Brain microvascular endothelial cell (primary cell): ENCODE results near the gene EML4.

Experiments used
- DNase-seq: peaks from one replicate; pipeline ENCODE4 v3.0.0-alpha.2; 2020
- H3K27ac ChIP-seq: fragments of 250-450 bp; sonication (Bioruptor Pico); 2 replicates; pipeline ENCODE4 v1.5.1; 2020; ENCODE audit warnings: mild to moderate bottlenecking, moderate library complexity
- H3K27me3 ChIP-seq: fragments of 250-450 bp; sonication (Bioruptor Pico); replicated peaks from 2 replicates; pipeline ENCODE4 v1.5.1; 2020; ENCODE audit warnings: mild to moderate bottlenecking
- H3K36me3 ChIP-seq: fragments of 250-450 bp; sonication (Bioruptor Pico); replicated peaks from 2 replicates; pipeline ENCODE4 v1.5.1; 2020; ENCODE audit warnings: mild to moderate bottlenecking
- H3K4me3 ChIP-seq: 2 replicates; pipeline ENCODE4 v1.5.1; 2011; ENCODE audit warnings: low read depth, mild to moderate bottlenecking, control low read depth, low read length, moderate library complexity
- in situ Hi-C: cut with HindIII; loops from 2 replicates; pipeline ENCODE4 v1.10.0; 2017; ENCODE audit warnings: low sequenced_read_pairs, low pct_ligation_motif_present
- TF ChIP-seq, protein P1 (sequence below): IDR thresholded peaks from 2 replicates; pipeline ENCODE4 v1.5.1; 2011; ENCODE audit warnings: low read depth, mild to moderate bottlenecking, moderate library complexity, low read length, control low read depth, inconsistent platforms; ENCODE audit errors: missing control alignments

Gene EML4

DNA sequence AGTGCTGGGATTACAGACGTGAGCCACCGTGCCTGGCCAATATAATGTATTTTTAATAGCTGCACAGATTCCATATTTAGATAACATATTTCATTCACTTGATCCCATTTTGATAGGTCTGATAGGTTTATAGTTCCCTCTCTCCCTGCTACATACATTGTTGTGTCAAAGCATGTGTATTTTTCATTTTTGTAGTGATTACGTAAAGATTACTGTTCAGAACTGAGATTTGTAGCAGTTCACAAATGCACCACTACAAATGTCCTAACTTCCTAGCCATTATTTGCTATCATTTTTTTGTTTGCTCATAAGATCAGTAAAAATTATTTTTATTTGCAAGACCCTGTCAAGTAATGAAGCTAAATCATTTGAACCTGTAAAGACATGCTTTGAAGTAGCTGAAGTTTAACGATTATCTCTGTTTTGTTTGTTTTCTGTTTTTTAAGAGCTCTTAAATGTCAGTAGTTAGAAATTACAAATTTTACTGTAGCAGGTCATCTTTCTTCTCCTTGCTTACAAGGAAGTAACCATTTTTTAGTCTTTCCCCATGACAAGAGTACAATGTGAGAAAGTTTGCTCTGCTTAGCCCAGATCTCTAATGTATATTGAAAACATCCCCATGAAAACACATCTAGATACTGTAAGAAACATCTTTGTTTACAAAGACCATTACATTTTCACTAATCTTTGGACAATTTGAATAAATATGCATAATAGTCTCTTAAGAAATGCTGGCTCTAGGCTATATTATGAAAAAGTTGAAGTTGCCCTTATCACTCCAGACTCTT lies 54.1 kb downstream of the EML4 start:
- H3K36me3 ChIP-seq: no peaks in the 10 kb centered on the region
- in situ Hi-C loops: no loop called here
- no peak for DNase-seq
- H3K4me3 ChIP-seq: no peak overlapping the region
- peak overlapping the region; percentile 20 for H3K27ac ChIP-seq
- TF ChIP-seq, protein P1, sequence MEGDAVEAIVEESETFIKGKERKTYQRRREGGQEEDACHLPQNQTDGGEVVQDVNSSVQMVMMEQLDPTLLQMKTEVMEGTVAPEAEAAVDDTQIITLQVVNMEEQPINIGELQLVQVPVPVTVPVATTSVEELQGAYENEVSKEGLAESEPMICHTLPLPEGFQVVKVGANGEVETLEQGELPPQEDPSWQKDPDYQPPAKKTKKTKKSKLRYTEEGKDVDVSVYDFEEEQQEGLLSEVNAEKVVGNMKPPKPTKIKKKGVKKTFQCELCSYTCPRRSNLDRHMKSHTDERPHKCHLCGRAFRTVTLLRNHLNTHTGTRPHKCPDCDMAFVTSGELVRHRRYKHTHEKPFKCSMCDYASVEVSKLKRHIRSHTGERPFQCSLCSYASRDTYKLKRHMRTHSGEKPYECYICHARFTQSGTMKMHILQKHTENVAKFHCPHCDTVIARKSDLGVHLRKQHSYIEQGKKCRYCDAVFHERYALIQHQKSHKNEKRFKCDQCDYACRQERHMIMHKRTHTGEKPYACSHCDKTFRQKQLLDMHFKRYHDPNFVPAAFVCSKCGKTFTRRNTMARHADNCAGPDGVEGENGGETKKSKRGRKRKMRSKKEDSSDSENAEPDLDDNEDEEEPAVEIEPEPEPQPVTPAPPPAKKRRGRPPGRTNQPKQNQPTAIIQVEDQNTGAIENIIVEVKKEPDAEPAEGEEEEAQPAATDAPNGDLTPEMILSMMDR: no peak
- H3K27me3 ChIP-seq: no peaks in the 10 kb centered on the region

DNA sequence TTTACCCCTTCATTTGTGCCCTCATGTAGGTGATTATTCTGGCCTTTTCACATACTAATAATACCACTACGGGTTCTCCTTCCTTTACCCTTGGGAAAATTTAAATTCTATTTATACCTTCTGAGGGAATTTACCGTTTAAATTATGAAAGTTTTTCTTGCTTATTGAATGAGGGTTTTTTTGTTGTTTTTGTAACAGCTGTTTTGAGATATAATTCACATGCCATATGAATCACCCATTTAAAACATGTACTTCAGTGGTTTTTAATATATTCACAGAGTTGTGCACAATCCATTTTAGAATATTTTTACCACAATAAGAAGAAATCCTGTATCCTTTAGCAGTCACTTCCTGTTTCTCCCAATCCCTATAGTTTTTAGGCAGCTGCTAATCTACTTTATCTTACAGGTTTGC lies 54.7 kb downstream of the EML4 start:
- Histone ChIP-seq H3K27me3 (no peaks in the 10 kb centered on the region), H3K4me3 (no peak overlapping the region), H3K36me3 (no peaks in the 10 kb centered on the region), H3K27ac (peak overlapping the region; percentile 20)
- in situ Hi-C loops: no loop called here
- TF ChIP-seq, protein P1: no peak
- DNase-seq: no peak

DNA sequence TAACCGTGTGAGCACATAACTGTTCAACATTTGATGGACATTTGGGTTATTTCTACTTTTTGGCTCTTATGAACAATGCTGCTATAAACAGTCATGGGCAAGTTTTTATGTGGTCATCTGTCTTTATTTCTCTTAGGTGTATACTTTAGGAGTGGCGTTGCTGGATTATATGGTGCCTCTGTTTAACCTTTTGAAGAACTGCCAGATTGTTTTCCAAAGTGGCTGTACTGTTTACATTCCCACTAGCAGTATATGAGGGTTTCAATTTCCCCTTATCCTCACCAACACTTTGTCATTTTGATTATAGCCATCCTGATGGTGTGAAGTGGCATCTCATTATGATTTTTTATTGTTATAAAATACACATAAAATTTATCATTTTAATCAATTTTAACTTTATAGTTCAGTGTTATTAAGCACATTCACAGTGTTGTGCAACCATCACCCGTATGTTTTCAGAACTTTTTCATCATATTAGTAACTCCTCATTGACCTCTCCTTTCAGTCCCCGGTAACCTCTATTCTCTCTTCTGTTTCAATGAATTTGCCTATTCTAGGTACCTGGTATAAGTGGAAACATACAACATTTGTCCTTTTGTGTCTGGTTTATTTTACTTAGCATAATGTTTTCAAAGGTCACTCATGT lies 55.4 kb downstream of the EML4 start:
- in situ Hi-C loops: no loop called here
- H3K36me3 ChIP-seq: no peaks in the 10 kb centered on the region
- peak overlapping the region; percentile 4 for H3K27ac ChIP-seq
- no peaks in the 10 kb centered on the region for H3K27me3 ChIP-seq
- H3K4me3 ChIP-seq: no peak overlapping the region
- TF ChIP-seq, protein P1: no peak
- no peak for DNase-seq

DNA sequence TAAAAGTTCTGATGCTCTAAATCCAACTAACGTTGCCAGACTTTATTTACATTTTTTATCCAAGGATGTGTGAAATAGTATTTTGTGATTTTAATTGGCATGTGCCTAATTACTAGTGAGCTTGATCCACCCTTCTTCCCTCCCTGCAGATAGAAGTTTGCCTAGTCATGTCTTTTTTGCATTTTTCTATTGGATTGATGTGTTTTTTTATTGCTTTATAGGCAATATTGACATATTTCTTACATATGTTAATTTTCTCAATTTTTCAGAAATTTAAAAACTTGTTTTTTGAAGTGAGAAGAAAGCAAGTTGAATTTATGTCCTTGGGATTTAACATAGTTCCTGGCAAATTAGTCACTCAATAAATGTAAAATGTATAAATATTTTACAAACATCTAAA lies 56.4 kb downstream of the EML4 start:
- H3K27me3 ChIP-seq: no peaks in the 10 kb centered on the region
- in situ Hi-C loops: no loop called here
- H3K4me3 ChIP-seq: no peak overlapping the region
- no peaks in the 10 kb centered on the region for H3K36me3 ChIP-seq
- DNase-seq: no peak
- TF ChIP-seq, protein P1: no peak
- H3K27ac ChIP-seq: no peak overlapping the region

DNA sequence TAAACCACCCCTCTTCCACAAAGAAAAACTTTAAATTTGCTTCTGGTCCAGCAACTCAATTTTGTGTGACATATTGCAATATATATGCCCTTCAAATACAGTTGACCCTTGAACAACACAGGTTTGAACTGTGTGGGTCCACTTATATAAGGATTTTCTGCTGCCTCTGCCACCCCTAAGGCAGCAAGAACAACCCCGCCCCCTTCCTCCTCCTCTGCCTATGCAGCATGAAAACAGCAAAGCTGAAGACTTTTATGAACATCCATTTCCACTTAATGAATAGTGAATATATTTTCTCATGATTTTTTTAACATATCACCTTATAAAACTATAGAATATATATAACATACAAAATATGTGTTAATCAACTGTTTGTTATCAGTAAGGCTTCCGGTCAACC lies 58.3 kb downstream of the EML4 start:
- Histone ChIP-seq H3K4me3 (no peak overlapping the region), H3K27ac (no peak overlapping the region), H3K36me3 (no peaks in the 10 kb centered on the region), H3K27me3 (no peaks in the 10 kb centered on the region)
- no peak for DNase-seq
- in situ Hi-C loops: no loop called here
- TF ChIP-seq, protein P1: no peak
